ENCODE data around the gene PRR23E.

GRCh38 chr3:127170814-127171213, 22.1 kb upstream of the PRR23E start:
- TF ChIP-seq CTCF (conservative IDR thresholded peaks at IDR 0.05; ENCODE audit: low read length) (no peak), EZH2phosphoT487 (IDR thresholded peaks at IDR 0.05; ENCODE audit: borderline replicate concordance, low read depth, low read length) (no peak)
